HepG2 (cell line): Measurements from ENCODE around the gene SPCS2. TPM values are rescaled to one million over a fixed set of nuclear protein-coding genes. Genes with fewer than 3 reads are reported as not detected.

ENCODE experiments used
- ATAC-seq: fragments of 200-7000 bp; cut with Tn5 transposase; 3 replicates; pipeline ENCODE4 v1.9.1; 2020; ENCODE audit warnings: mild to moderate bottlenecking, moderate library complexity
- BruUV-seq: library from RNA; stranded (reverse); fragments of 400-500 nt; replicated peaks from 2 replicates; lab custom pipeline; 2021; lab: Mats Ljungman, UMichigan
- CTCF ChIA-PET: fragments of 300-600 bp; formaldehyde crosslinking; extraction: SDS; loops from one replicate; lab custom pipeline; 2021; ENCODE audit warnings: low total read pairs, inconsistent platforms, low intra/inter-chr PET ratio; lab: Yijun Ruan, JAX
- POLR2A ChIA-PET: fragments of 350-600 bp; sonication (Branson Sonifier 250); formaldehyde crosslinking; loops from one replicate; lab custom pipeline; 2020; ENCODE audit warnings: antibody characterized with exemption, inconsistent platforms; lab: Yijun Ruan, JAX
- DNase-seq: peaks from one replicate; pipeline ENCODE4 v3.0.0-alpha.2; 2015; ENCODE audit warnings: low spot score
- FAIRE-seq: peaks from 3 replicates; lab custom pipeline; 2011; peaks lifted over from hg19 to GRCh38; lab: Jason Lieb, UNC
- H2AFZ ChIP-seq: one replicate; pipeline ENCODE4 v1.6.1; 2011; ENCODE audit warnings: low read length, inconsistent platforms
- H3K27ac ChIP-seq: fragments of 300-600 bp; 3 replicates; pipeline ENCODE4 v1.8.0; 2011; ENCODE audit warnings: mixed run types, mild to moderate bottlenecking, mixed read lengths, low read length, inconsistent platforms; ENCODE audit not compliant: insufficient read depth; ENCODE audit errors: extremely low read length
- H3K27me3 ChIP-seq, 2 experiments: fragments of 200-600 bp in 1 of 2; 2 replicates in 1 of 2; 3 replicates in 1 of 2; pipeline versions ENCODE4 v1.6.0 to v1.8.0; 2011; ENCODE audit warnings: low read length in 2 of 2, mild to moderate bottlenecking in 2 of 2, moderate library complexity in 2 of 2, inconsistent platforms in 1 of 2; ENCODE audit not compliant: insufficient read depth in 2 of 2, control insufficient read depth in 1 of 2
- H3K36me3 ChIP-seq, 2 experiments: fragments of 200-600 bp in 1 of 2; replicated peaks in 1 of 2; 2 replicates in 1 of 2; 3 replicates in 1 of 2; pipeline versions ENCODE4 v1.5.1 to v1.8.0; 2011; ENCODE audit warnings: low read length in 2 of 2, inconsistent platforms in 1 of 2; ENCODE audit not compliant: insufficient read depth in 2 of 2, control insufficient read depth in 1 of 2
- H3K4me1 ChIP-seq: 2 replicates; pipeline ENCODE4 v1.5.1; 2012; ENCODE audit warnings: low read length, inconsistent platforms; ENCODE audit not compliant: insufficient read depth
- H3K4me2 ChIP-seq: 2 replicates; pipeline ENCODE4 v1.6.0; 2011; ENCODE audit warnings: low read depth, low read length, inconsistent platforms
- H3K4me3 ChIP-seq, 3 experiments: fragments of 200-600 bp in 1 of 3; sonication (generic), shearing (Covaris generic) in 1 of 3; replicated peaks in 1 of 3; 2 replicates each; pipeline ENCODE4 v1.5.1; 2011 to 2016; ENCODE audit warnings: low read length in 3 of 3, inconsistent platforms in 2 of 3, low read depth in 2 of 3, mild to moderate bottlenecking in 2 of 3, control low read depth in 1 of 3, mixed read lengths in 1 of 3; ENCODE audit not compliant: insufficient read depth in 1 of 3
- H3K79me2 ChIP-seq: one replicate; pipeline ENCODE4 v1.6.1; 2011; ENCODE audit warnings: low read length, inconsistent platforms; ENCODE audit not compliant: insufficient read depth
- H3K9ac ChIP-seq: 2 replicates; pipeline ENCODE4 v1.6.0; 2011; ENCODE audit warnings: mild to moderate bottlenecking, low read depth, low read length, inconsistent platforms; ENCODE audit not compliant: insufficient read depth
- H3K9me3 ChIP-seq: 2 replicates; pipeline ENCODE4 v1.5.1; 2012; ENCODE audit warnings: mild to moderate bottlenecking, low read length
- H4K20me1 ChIP-seq: 2 replicates; pipeline ENCODE4 v1.6.0; 2011; ENCODE audit warnings: inconsistent platforms, mild to moderate bottlenecking, low read length, moderate library complexity; ENCODE audit not compliant: insufficient read depth
- ATF4 ChIP-seq, 2 experiments: fragments of 450-650 bp in 1 of 2; sonication (generic) in 1 of 2; formaldehyde crosslinking; IDR thresholded peaks; 2 replicates each; pipeline versions ENCODE4 v1.5.0 to v1.8.0; 2020 to 2022; ENCODE audit warnings: mild to moderate bottlenecking in 1 of 2, missing genetic modification reagents in 1 of 2
- DMAP1 ChIP-seq: IDR thresholded peaks from 2 replicates; pipeline ENCODE4 v1.6.1; 2016
- FOXA1 ChIP-seq, 2 experiments: fragments of 450-650 bp in 1 of 2; sonication (generic) in 1 of 2; formaldehyde crosslinking in 1 of 2; IDR thresholded peaks; 2 replicates each; pipeline versions ENCODE4 v1.4.0 to v1.6.1; 2016 to 2020; ENCODE audit warnings: missing genetic modification reagents in 1 of 2
- HMG20A ChIP-seq: IDR thresholded peaks from 2 replicates; pipeline ENCODE4 v1.6.1; 2016; ENCODE audit warnings: borderline replicate concordance
- MAZ ChIP-seq, 2 experiments: sonication (generic) in 1 of 2; formaldehyde crosslinking in 1 of 2; IDR thresholded peaks; 2 replicates each; pipeline versions ENCODE4 v1.5.0 to v1.6.1; 2012 to 2020; ENCODE audit warnings: low read depth in 2 of 2, mild to moderate bottlenecking in 2 of 2, borderline replicate concordance in 1 of 2, improper control_type of control experiment in 1 of 2, low read length in 1 of 2, missing genetic modification reagents in 1 of 2, moderate library complexity in 1 of 2
- NCOA1 ChIP-seq: sonication (generic); formaldehyde crosslinking; IDR thresholded peaks from 2 replicates; pipeline ENCODE4 v1.9.0; 2021; ENCODE audit warnings: missing genetic modification reagents
- PITX1 ChIP-seq: sonication (generic); formaldehyde crosslinking; IDR thresholded peaks from 2 replicates; pipeline ENCODE4 v1.5.1; 2020; ENCODE audit warnings: mild to moderate bottlenecking, missing genetic modification reagents
- POLR2AphosphoS2 ChIP-seq: IDR thresholded peaks from 2 replicates; pipeline ENCODE4 v1.6.1; 2011; ENCODE audit warnings: low read depth, low read length, improper control_type of control experiment
- XRCC5 ChIP-seq: fragments of 200-400 bp; formaldehyde crosslinking; optimal IDR thresholded peaks from 2 replicates; pipeline ENCODE3; 2017; ENCODE audit warnings: mild to moderate bottlenecking, low read length
- ZC3H4 ChIP-seq: sonication (generic); formaldehyde crosslinking; IDR thresholded peaks from 2 replicates; pipeline ENCODE4 v1.4.0; 2020; ENCODE audit warnings: missing genetic modification reagents, borderline replicate concordance
- ZNF556 ChIP-seq: sonication (generic); formaldehyde crosslinking; IDR thresholded peaks from 2 replicates; pipeline ENCODE4 v1.4.0; 2020; ENCODE audit warnings: mild to moderate bottlenecking, missing genetic modification reagents, borderline replicate concordance
- ZNF784 ChIP-seq: sonication (generic); formaldehyde crosslinking; IDR thresholded peaks from 2 replicates; pipeline ENCODE4 v1.5.1; 2020; ENCODE audit warnings: missing genetic modification reagents, mild to moderate bottlenecking, borderline replicate concordance
- ZNF879 ChIP-seq: sonication (generic); formaldehyde crosslinking; IDR thresholded peaks from 2 replicates; pipeline ENCODE4 v1.8.1; 2023; ENCODE audit warnings: missing genetic modification reagents
- WGBS: methylation state at CpG from one replicate; pipeline ENCODE4 v1.1.6; 2017; ENCODE audit warnings: low lambda C conversion rate; 5-methylcytosine and 5-hydroxymethylcytosine counted together
- in situ Hi-C: cut with HindIII; loops from 2 replicates; pipeline ENCODE4 v1.10.0; 2017; ENCODE audit warnings: low pct_unique_long_range_greater_than_20kb; ENCODE audit not compliant: extremely low pct_ligation_motif_present
- intact Hi-C: fragments of 100-400 bp; cut with micrococcal nuclease; formaldehyde crosslinking; loops from one replicate; pipeline ENCODE4 v1.10.0; 2022; ENCODE audit not compliant: unreplicated experiment
- polyA plus RNA-seq, 8 experiments: library from polyadenylated mRNA; depleted of rRNA in 3 of 8; stranded (reverse) in 7 of 8; unstranded in 1 of 8; fragments of >200 nt; fragmentation: Illumina TruSeq in 4 of 8; extraction: Trizol in 4 of 8; gene quantifications; 2 replicates each; pipeline versions ENCODE4 v1.2.1 to v1.2.3, GENCODE V29; 2011 to 2016; ENCODE audit warnings: low read depth in 4 of 8, missing spikeins in 1 of 8, mixed read lengths in 1 of 8; ENCODE audit not compliant: insufficient read depth in 1 of 8
- total RNA-seq, 5 experiments: library from RNA; depleted of rRNA; stranded (reverse); fragments of >200 nt; fragmentation: Illumina TruSeq; extraction: Trizol; gene quantifications; 2 replicates each; pipeline ENCODE4 v1.2.3, GENCODE V29; 2016; ENCODE audit warnings: low read depth in 1 of 5
- TF ChIP-seq, protein P1 (sequence below): IDR thresholded peaks from 2 replicates; pipeline ENCODE4 v1.6.1; 2018; ENCODE audit warnings: missing genetic modification reagents

Gene SPCS2
- total and polyA plus RNA-seq, 2 of the 13 experiments (the other 11 are each of a cell fraction or from before 2014, with no cell fraction given): 87.3 to 142 TPM

DNA sequence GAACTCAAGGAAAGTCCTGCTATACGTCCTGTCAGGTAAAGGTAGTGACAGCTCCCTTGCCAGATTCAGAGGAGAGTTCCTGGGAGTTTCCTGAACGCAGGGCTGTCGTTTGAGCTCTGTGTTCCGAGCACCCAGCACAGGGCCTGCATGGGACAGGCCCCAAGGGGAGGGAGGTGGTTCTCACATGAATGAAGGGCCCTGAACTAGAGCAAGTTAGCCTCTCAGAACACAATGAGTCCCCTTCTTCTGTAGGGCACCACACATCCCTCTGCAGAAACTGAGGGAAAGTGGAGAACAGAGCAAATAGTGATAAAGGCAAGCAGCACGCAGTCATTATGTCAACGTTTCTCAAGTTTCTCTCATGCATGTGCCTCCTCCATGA is 75.0 kb downstream of the SPCS2 start:
- CTCF ChIA-PET: interaction anchor here (1.9 to 4.4 kb wide), 2 partner anchors 217 to 225 kb away, joined by 12 to 62 read pairs; partner anchors contain the start of gene TPBGL
- intact Hi-C loops (no loop called here), in situ Hi-C loops (loop anchor here (5.0 kb wide), 2 partner anchors 92 to 223 kb away; no protein-coding TSS in a partner anchor)
- H3K9ac ChIP-seq: no peak overlapping the region
- no peaks in the 10 kb centered on the region for H3K79me2 ChIP-seq
- H3K27ac ChIP-seq: no peak overlapping the region
- no peak for ATAC-seq
- FAIRE-seq: no peak
- POLR2A ChIA-PET: no interaction called here
- DNase-seq: no peak
- H2AFZ ChIP-seq: no peak overlapping the region
- WGBS: 39% methylated on average over 6 of the region's 6 CpGs
- no peaks in the 10 kb centered on the region for H4K20me1 ChIP-seq
- no TSS peak for BruUV-seq
- H3K36me3 ChIP-seq: no peaks in the 10 kb centered on the region
- no peak overlapping the region for H3K4me3 ChIP-seq
- TF ChIP-seq ATF4 (CRISPR knock-in tag; IDR thresholded peaks at IDR 0.05) (no peak), HMG20A (CRISPR knock-in tag) (no peak), FOXA1 (IDR thresholded peaks at IDR 0.05) (no peak), FOXA1 (CRISPR knock-in tag; IDR thresholded peaks at IDR 0.05) (no peak), PITX1 (CRISPR knock-in tag) (no peak), ZC3H4 (no peak), NCOA1 (CRISPR knock-in tag) (no peak)
- peaks cover 0 to 8% of the 10 kb centered on the region in 2 experiments; a peak in 2 of 5 replicates for H3K27me3 ChIP-seq
- H3K9me3 ChIP-seq: no peaks in the 10 kb centered on the region
- no peak overlapping the region for H3K4me2 ChIP-seq
- peaks cover 5% of the 10 kb centered on the region; the same call in 1 of the 2 replicates for H3K4me1 ChIP-seq

DNA sequence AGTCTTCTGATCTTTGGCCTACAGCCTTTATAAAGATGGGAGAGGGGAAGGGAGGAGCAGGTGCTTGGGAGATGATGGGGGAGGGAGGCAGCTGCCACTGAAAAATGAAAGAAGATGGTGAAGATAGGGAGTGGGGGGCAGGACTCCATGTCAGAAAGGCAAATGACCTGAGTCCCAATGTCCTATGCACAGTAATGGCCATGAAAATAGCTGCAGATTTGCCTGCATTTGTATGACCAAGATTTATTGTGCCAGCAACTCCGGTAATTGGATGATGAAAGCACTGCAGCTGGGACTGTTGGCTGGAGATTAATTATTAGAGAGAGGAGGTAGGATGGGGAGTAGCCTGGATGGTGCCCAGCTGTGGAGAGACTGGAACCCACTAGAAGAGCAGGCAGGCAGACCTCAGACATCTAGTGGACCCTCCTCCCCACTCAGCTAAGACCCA is 75.7 kb downstream of the SPCS2 start:
- POLR2A ChIA-PET: no interaction called here
- H3K4me2 ChIP-seq: no peak overlapping the region
- no peaks in the 10 kb centered on the region for H3K9me3 ChIP-seq
- H3K4me1 ChIP-seq: peaks cover 5% of the 10 kb centered on the region; the same call in 1 of the 2 replicates
- in situ Hi-C loops (loop anchor here (5.0 kb wide), 2 partner anchors 92 to 223 kb away; no protein-coding TSS in a partner anchor), intact Hi-C loops (no loop called here)
- H3K36me3 ChIP-seq: no peaks in the 10 kb centered on the region
- FAIRE-seq (no peak), DNase-seq (no peak), ATAC-seq (no peak)
- peaks cover 0 to 8% of the 10 kb centered on the region in 2 experiments; a peak in 2 of 5 replicates for H3K27me3 ChIP-seq
- no peak overlapping the region for H3K4me3 ChIP-seq
- no peak overlapping the region for H2AFZ ChIP-seq
- 0% methylated on average over 1 of the region's 1 CpG for WGBS
- no peaks in the 10 kb centered on the region for H4K20me1 ChIP-seq
- CTCF ChIA-PET: interaction anchor here (4.4 kb wide), 1 partner anchor 224 kb away, joined by 62 read pairs; no protein-coding TSS in a partner anchor
- no TSS peak for BruUV-seq
- no peaks in the 10 kb centered on the region for H3K79me2 ChIP-seq
- no peak overlapping the region for H3K27ac ChIP-seq
- H3K9ac ChIP-seq: no peak overlapping the region
- no peak for TF ChIP-seq MAZ (IDR thresholded peaks at IDR 0.05; ENCODE audit: borderline replicate concordance, low read depth, low read length)
- no peak for TF ChIP-seq MAZ (CRISPR knock-in tag; IDR thresholded peaks at IDR 0.05; ENCODE audit: low read depth)
- TF ChIP-seq DMAP1 (CRISPR knock-in tag): no peak
- TF ChIP-seq POLR2AphosphoS2: no peak
- no peak for TF ChIP-seq ZNF556 (CRISPR knock-in tag)
- TF ChIP-seq XRCC5: no peak
- TF ChIP-seq, protein P1, sequence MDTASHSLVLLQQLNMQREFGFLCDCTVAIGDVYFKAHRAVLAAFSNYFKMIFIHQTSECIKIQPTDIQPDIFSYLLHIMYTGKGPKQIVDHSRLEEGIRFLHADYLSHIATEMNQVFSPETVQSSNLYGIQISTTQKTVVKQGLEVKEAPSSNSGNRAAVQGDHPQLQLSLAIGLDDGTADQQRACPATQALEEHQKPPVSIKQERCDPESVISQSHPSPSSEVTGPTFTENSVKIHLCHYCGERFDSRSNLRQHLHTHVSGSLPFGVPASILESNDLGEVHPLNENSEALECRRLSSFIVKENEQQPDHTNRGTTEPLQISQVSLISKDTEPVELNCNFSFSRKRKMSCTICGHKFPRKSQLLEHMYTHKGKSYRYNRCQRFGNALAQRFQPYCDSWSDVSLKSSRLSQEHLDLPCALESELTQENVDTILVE (CRISPR knock-in tag): no peak
- TF ChIP-seq ZNF879: no peak
- no peak for TF ChIP-seq ZNF784 (CRISPR knock-in tag)
